Naive B cell (primary cell): ENCODE results near the gene TOGARAM1. TPM values are rescaled to one million over a fixed set of nuclear protein-coding genes. Genes with fewer than 3 reads are reported as not detected.
"Not testable (repeated sequence)": the region's sequence is repeated elsewhere in the genome, so short reads cannot be mapped to it uniquely, and the experiment has no call there.

Experiments
- ATAC-seq, 2 donors: fragments of 150-1000 bp; cut with Tn5 transposase; 2 replicates each; pipeline ENCODE4 v1.10.0; 2021; ENCODE audit warnings: low read depth in 2 of 2, mild to moderate bottlenecking in 2 of 2, moderate library complexity in 2 of 2
- DNase-seq: peaks from one replicate; pipeline ENCODE4 v3.0.0; 2022
- H3K27ac Mint-ChIP-seq, 6 donors: one replicate each; pipeline ENCODE4 v1.8.0; 2020 to 2022; ENCODE audit warnings: mild to moderate bottlenecking in 6 of 6, mixed read lengths in 6 of 6, moderate library complexity in 5 of 6, inconsistent platforms in 2 of 6
- H3K27me3 Mint-ChIP-seq, 3 donors: one replicate each; pipeline ENCODE4 v1.8.0; 2021 to 2022; ENCODE audit warnings: mixed read lengths in 3 of 3, mild to moderate bottlenecking in 1 of 3
- H3K36me3 Mint-ChIP-seq, 2 donors: one replicate each; pipeline ENCODE4 v1.8.0; 2020 to 2022; ENCODE audit warnings: mixed read lengths in 2 of 2, inconsistent platforms in 1 of 2, mild to moderate bottlenecking in 1 of 2
- H3K4me1 Mint-ChIP-seq, 3 donors: one replicate each; pipeline ENCODE4 v1.8.0; 2020 to 2022; ENCODE audit warnings: mixed read lengths in 3 of 3, inconsistent platforms in 1 of 3, mild to moderate bottlenecking in 1 of 3, moderate library complexity in 1 of 3
- H3K4me3 Mint-ChIP-seq, 8 donors: one replicate each; pipeline ENCODE4 v1.8.0; 2020 to 2022; ENCODE audit warnings: mild to moderate bottlenecking in 8 of 8, mixed read lengths in 8 of 8, moderate library complexity in 8 of 8, inconsistent platforms in 2 of 8
- H3K9me3 Mint-ChIP-seq, 7 donors: one replicate each; pipeline ENCODE4 v1.8.0; 2020 to 2022; ENCODE audit warnings: mixed read lengths in 7 of 7, mild to moderate bottlenecking in 5 of 7, inconsistent platforms in 2 of 7, moderate library complexity in 1 of 7
- polyA plus RNA-seq, 6 donors: library from polyadenylated mRNA; unstranded; fragments of 300-500 nt; fragmentation: Illumina TruSeq; gene quantifications; one replicate each; pipeline ENCODE4 v1.2.3, GENCODE V29; 2021; ENCODE audit warnings: low read depth in 6 of 6

The TOGARAM1 gene
- polyA plus RNA-seq, 6 donors from 2014 or later: 13.0 to 27.0 (median 15.8) TPM

GRCh38 chr14:45065540-45065939 is 103.5 kb downstream of the TOGARAM1 start:
- H3K4me1 Mint-ChIP-seq: peaks cover 0 to 5% (median 0%) of the 10 kb centered on the region in 3 donors
- H3K36me3 Mint-ChIP-seq: no peaks in the 10 kb centered on the region
- H3K4me3 Mint-ChIP-seq: no peak overlapping the region
- ATAC-seq: no peak
- DNase-seq: no peak
- H3K9me3 Mint-ChIP-seq: no peaks in the 10 kb centered on the region
- H3K27me3 Mint-ChIP-seq: no peaks in the 10 kb centered on the region
- H3K27ac Mint-ChIP-seq: no peak overlapping the region

GRCh38 chr14:45065956-45066355 is 104.0 kb downstream of the TOGARAM1 start:
- H3K27me3 Mint-ChIP-seq: no peaks in the 10 kb centered on the region
- H3K4me3 Mint-ChIP-seq: no peak overlapping the region
- peaks cover 0 to 5% (median 0%) of the 10 kb centered on the region in 3 donors for H3K4me1 Mint-ChIP-seq
- no peaks in the 10 kb centered on the region for H3K9me3 Mint-ChIP-seq
- no peak for ATAC-seq
- no peak for DNase-seq
- no peak overlapping the region for H3K27ac Mint-ChIP-seq
- H3K36me3 Mint-ChIP-seq: no peaks in the 10 kb centered on the region

- Mint-ChIP-seq H3K36me3 (no peaks in the 10 kb centered on the region), H3K27ac (no peak overlapping the region), H3K4me3 (no peak overlapping the region), H3K4me1 (peaks cover 0 to 5% (median 0%) of the 10 kb centered on the region in 3 donors), H3K9me3 (no peaks in the 10 kb centered on the region), H3K27me3 (no peaks in the 10 kb centered on the region)
- no peak for ATAC-seq
- no peak for DNase-seq
Observed at GRCh38 chr14:45066667-45067066, 104.7 kb downstream of the TOGARAM1 start.

- H3K27me3 Mint-ChIP-seq: no peaks in the 10 kb centered on the region
- no peaks in the 10 kb centered on the region for H3K36me3 Mint-ChIP-seq
- H3K27ac Mint-ChIP-seq: no peak overlapping the region
- no peak for DNase-seq
- H3K9me3 Mint-ChIP-seq: no peaks in the 10 kb centered on the region
- H3K4me1 Mint-ChIP-seq: peaks cover 0 to 5% (median 0%) of the 10 kb centered on the region in 3 donors
- ATAC-seq: no peak
- H3K4me3 Mint-ChIP-seq: no peak overlapping the region
Observed at GRCh38 chr14:45068396-45068795, 106.4 kb downstream of the TOGARAM1 start.

GRCh38 chr14:45070215-45070614 is 108.2 kb downstream of the TOGARAM1 start:
- ATAC-seq (no peak), DNase-seq (no peak)
- Mint-ChIP-seq H3K36me3 (no peaks in the 10 kb centered on the region), H3K9me3 (no peaks in the 10 kb centered on the region), H3K4me1 (no peaks in the 10 kb centered on the region), H3K4me3 (no peak overlapping the region), H3K27ac (no peak overlapping the region), H3K27me3 (no peaks in the 10 kb centered on the region)

GRCh38 chr14:45072126-45072525 is 110.1 kb downstream of the TOGARAM1 start:
- ATAC-seq (no peak), DNase-seq (no peak)
- Mint-ChIP-seq H3K4me1 (no peaks in the 10 kb centered on the region), H3K9me3 (no peaks in the 10 kb centered on the region), H3K27me3 (no peaks in the 10 kb centered on the region), H3K27ac (no peak overlapping the region), H3K4me3 (no peak overlapping the region), H3K36me3 (no peaks in the 10 kb centered on the region)

- Mint-ChIP-seq H3K27ac (no peak overlapping the region), H3K4me1 (no peaks in the 10 kb centered on the region), H3K27me3 (no peaks in the 10 kb centered on the region), H3K9me3 (no peaks in the 10 kb centered on the region), H3K4me3 (no peak overlapping the region), H3K36me3 (no peaks in the 10 kb centered on the region)
- ATAC-seq (no peak), DNase-seq (no peak)
Observed at GRCh38 chr14:45073231-45073879, 111.4 kb downstream of the TOGARAM1 start.

- Mint-ChIP-seq H3K9me3 (peaks cover 0 to 3% (median 0%) of the 10 kb centered on the region in 7 donors), H3K27ac (no peak overlapping the region), H3K27me3 (no peaks in the 10 kb centered on the region), H3K4me1 (peaks cover 2 to 8% (median 3%) of the 10 kb centered on the region in 3 donors), H3K4me3 (no peak overlapping the region), H3K36me3 (no peaks in the 10 kb centered on the region)
- DNase-seq (no peak), ATAC-seq (no peak)
Observed at GRCh38 chr14:45078323-45078722, 116.3 kb downstream of the TOGARAM1 start.

- not testable (repeated sequence) for ATAC-seq, H3K36me3 Mint-ChIP-seq, H3K9me3 Mint-ChIP-seq, DNase-seq, H3K27me3 Mint-ChIP-seq, H3K27ac Mint-ChIP-seq
- Mint-ChIP-seq H3K4me1 (peaks cover 13 to 18% (median 17%) of the 10 kb centered on the region in 3 donors), H3K4me3 (peak overlapping the region in 1 of 8 donors; percentile 51)
Observed at GRCh38 chr14:45080416-45080968, 118.5 kb downstream of the TOGARAM1 start.

GRCh38 chr14:45081096-45081495 is 119.1 kb downstream of the TOGARAM1 start:
- H3K4me1 Mint-ChIP-seq: peaks cover 19 to 24% (median 20%) of the 10 kb centered on the region in 3 donors
- not testable (repeated sequence) for H3K9me3 Mint-ChIP-seq, H3K27me3 Mint-ChIP-seq, H3K27ac Mint-ChIP-seq, DNase-seq, ATAC-seq, H3K36me3 Mint-ChIP-seq
- peak overlapping the region in 2 of 8 donors; percentile 2 to 51 for H3K4me3 Mint-ChIP-seq

GRCh38 chr14:45082420-45082819 is 120.4 kb downstream of the TOGARAM1 start:
- Mint-ChIP-seq H3K4me1 (peaks cover 31 to 36% (median 33%) of the 10 kb centered on the region in 3 donors), H3K36me3 (no peaks in the 10 kb centered on the region), H3K9me3 (peaks cover 0 to 3% (median 0%) of the 10 kb centered on the region in 7 donors), H3K27me3 (no peaks in the 10 kb centered on the region), H3K4me3 (peak overlapping the region in 6 of 8 donors; percentile 1 to 97 (median 72)), H3K27ac (peak overlapping the region in 3 of 6 donors; percentile 29 to 96 (median 72))
- DNase-seq (no peak), ATAC-seq (no peak)

- Mint-ChIP-seq H3K36me3 (no peaks in the 10 kb centered on the region), H3K27ac (peak overlapping the region; percentile 63 to 98 (median 88)), H3K27me3 (no peaks in the 10 kb centered on the region), H3K4me3 (peak overlapping the region; percentile 82 to 98 (median 96)), H3K9me3 (peaks cover 0 to 3% (median 0%) of the 10 kb centered on the region in 7 donors), H3K4me1 (peaks cover 39 to 47% (median 42%) of the 10 kb centered on the region in 3 donors)
- ATAC-seq (no peak), DNase-seq (no peak)
Observed at GRCh38 chr14:45083617-45083975, 121.6 kb downstream of the TOGARAM1 start.

GRCh38 chr14:45083976-45084722 is 122.2 kb downstream of the TOGARAM1 start, which contains the start of gene PRPF39:
Gene PRPF39 (plus strand): TSS chr14:45084116. CDS start chr14:45095240, 11,124 bp downstream.
- no peaks in the 10 kb centered on the region for H3K27me3 Mint-ChIP-seq
- peaks cover 0 to 3% (median 0%) of the 10 kb centered on the region in 7 donors for H3K9me3 Mint-ChIP-seq
- H3K4me3 Mint-ChIP-seq: peak within 1 kb of the TSS; percentile 92 to 98 (median 96)
- DNase-seq (peak; percentile 97), ATAC-seq (peak; percentile 89 to 94)
- peak within 1 kb of the TSS; percentile 96 to 98 (median 96) for H3K27ac Mint-ChIP-seq
- H3K36me3 Mint-ChIP-seq: no peaks in the 10 kb centered on the region
- peaks cover 39 to 52% (median 48%) of the 10 kb centered on the region in 3 donors for H3K4me1 Mint-ChIP-seq
